CD4-positive, alpha-beta T cell (primary cell): ENCODE results near the gene ZNF223. TPM values are rescaled to one million over a fixed set of nuclear protein-coding genes. Genes with fewer than 3 reads are reported as not detected.

Experiments
- ATAC-seq: fragments of 200-7000 bp; cut with Tn5 transposase; one replicate; pipeline ENCODE4 v1.10.0; 2022; ENCODE audit warnings: mild to moderate bottlenecking; ENCODE audit not compliant: poor library complexity
- CTCF ChIA-PET: fragments of 350-600 bp; sonication (Branson Sonifier 250); formaldehyde crosslinking; loops from one replicate; lab custom pipeline; 2021; ENCODE audit warnings: antibody characterized with exemption, inconsistent platforms; lab: Charles Lee
- POLR2A ChIA-PET: fragments of 350-600 bp; sonication (Branson Sonifier 250); formaldehyde crosslinking; loops from one replicate; lab custom pipeline; 2021; ENCODE audit warnings: antibody characterized with exemption, inconsistent platforms; lab: Charles Lee
- DNase-seq, 14 experiments: peaks; one replicate each; pipeline ENCODE4 v3.0.0-alpha.2; 2013 to 2020; ENCODE audit warnings: mixed read lengths in 2 of 14
- H3K27ac ChIP-seq, 2 donors: one replicate each; pipeline versions ENCODE4 v1.5.1 to v1.7.0; 2013; ENCODE audit warnings: low read length in 2 of 2, low read depth in 1 of 2, mild to moderate bottlenecking in 1 of 2
- H3K27me3 ChIP-seq, 2 experiments: 1 replicate in 1 of 2; 2 replicates in 1 of 2; pipeline versions ENCODE4 v1.6.1 to v1.7.0; 2013; ENCODE audit warnings: low read length in 2 of 2, control low read depth in 1 of 2, mild to moderate bottlenecking in 1 of 2, moderate library complexity in 1 of 2; ENCODE audit not compliant: insufficient read depth in 2 of 2, control insufficient read depth in 1 of 2
- H3K36me3 ChIP-seq: one replicate; pipeline ENCODE4 v1.6.1; 2013; ENCODE audit warnings: low read length, control low read depth; ENCODE audit not compliant: insufficient read depth
- H3K4me1 ChIP-seq: one replicate; pipeline ENCODE4 v1.6.1; 2013; ENCODE audit warnings: low read length, control low read depth; ENCODE audit not compliant: insufficient read depth
- H3K4me3 ChIP-seq: one replicate; pipeline ENCODE4 v1.5.1; 2013; ENCODE audit warnings: mild to moderate bottlenecking, low read length, moderate library complexity
- H3K9me3 ChIP-seq, 2 experiments: 1 replicate in 1 of 2; 2 replicates in 1 of 2; pipeline versions ENCODE4 v1.6.1 to v1.7.0; 2013; ENCODE audit warnings: low read length in 2 of 2, mild to moderate bottlenecking in 2 of 2, control low read depth in 1 of 2, moderate library complexity in 1 of 2; ENCODE audit not compliant: control insufficient read depth in 1 of 2, insufficient read depth in 1 of 2
- H3K27ac Mint-ChIP-seq: one replicate; pipeline ENCODE4 v1.8.0; 2020; ENCODE audit warnings: mixed read lengths
- H3K27me3 Mint-ChIP-seq: one replicate; pipeline ENCODE4 v1.8.0; 2021; ENCODE audit warnings: mixed read lengths
- H3K36me3 Mint-ChIP-seq: one replicate; pipeline ENCODE4 v1.8.0; 2021; ENCODE audit warnings: low read depth, mixed read lengths
- H3K4me1 Mint-ChIP-seq: one replicate; pipeline ENCODE4 v1.8.0; 2021; ENCODE audit warnings: low read depth, mixed read lengths
- H3K4me3 Mint-ChIP-seq: one replicate; pipeline ENCODE4 v1.8.0; 2020; ENCODE audit warnings: mild to moderate bottlenecking, mixed read lengths
- H3K9me3 Mint-ChIP-seq: one replicate; pipeline ENCODE4 v1.8.0; 2020; ENCODE audit warnings: mixed read lengths
- CTCF ChIP-seq: fragments of 200-600 bp; IDR thresholded peaks from one replicate; pipeline ENCODE4 v1.8.0; 2022; ENCODE audit warnings: antibody characterized with exemption, mild to moderate bottlenecking
- intact Hi-C, 2 experiments: fragments of 100-400 bp; cut with DNase I in 1 of 2; cut with micrococcal nuclease in 1 of 2; formaldehyde crosslinking; loops; one replicate each; pipeline versions ENCODE4 v1.15.1 to v1.9.0; 2023 to 2025; cut with DNase I, micrococcal nuclease
- total RNA-seq, 174 experiments: library from RNA in 2 of 174; stranded (reverse) in 2 of 174; gene quantifications; one replicate each; pipeline ENCODE4 v1.2.3 and lab custom pipeline; 2021 to 2026

ZNF223 gene
- total RNA-seq, 2 experiments from 2014 or later, result 0.67 to 1.1 TPM

DNA sequence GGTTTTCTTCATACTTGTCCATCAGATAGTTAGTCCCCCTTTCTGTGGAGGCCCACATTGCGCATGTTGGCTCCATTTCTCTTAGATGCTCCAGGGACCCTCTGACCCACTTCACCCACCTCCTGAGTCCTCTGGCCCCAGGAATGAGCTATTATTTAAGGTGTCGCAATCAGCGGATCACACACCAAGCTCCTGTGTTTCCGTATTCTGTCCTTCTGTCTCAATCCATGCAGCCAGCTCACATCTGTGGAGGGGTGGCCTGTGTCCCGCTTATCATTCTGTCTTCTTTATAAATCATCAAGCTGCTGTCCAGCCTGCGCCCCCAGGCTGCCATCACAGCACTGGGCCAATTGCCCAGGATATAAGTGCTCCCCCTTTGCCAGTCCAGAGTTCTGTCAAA, 44.4 kb upstream of the ZNF223 start:
- H3K36me3 ChIP-seq, result peaks cover 50% of the 10 kb centered on the region
- Mint-ChIP-seq H3K27ac (no peak overlapping the region), H3K4me1 (peaks cover 23% of the 10 kb centered on the region), H3K27me3 (no peaks in the 10 kb centered on the region), H3K4me3 (no peak overlapping the region), H3K36me3 (peaks cover 84% of the 10 kb centered on the region), H3K9me3 (peaks cover 36% of the 10 kb centered on the region)
- no peak for DNase-seq
- no peak overlapping the region for H3K4me3 ChIP-seq
- H3K27me3 ChIP-seq, result no peaks in the 10 kb centered on the region
- intact Hi-C loops, result loop anchor here in 1 of 2 experiments (10.0 kb wide), 1 partner anchor 73 kb away; the partner anchor contains the start of gene ZNF45
- H3K9me3 ChIP-seq, result peaks cover 34 to 69% of the 10 kb centered on the region in 2 experiments
- CTCF ChIA-PET, result no interaction called here
- H3K27ac ChIP-seq, result no peak overlapping the region
- POLR2A ChIA-PET, result no interaction called here
- TF ChIP-seq CTCF, result no peak
- no peak for ATAC-seq
- peaks cover 13% of the 10 kb centered on the region for H3K4me1 ChIP-seq

- Histone ChIP-seq H3K4me1 (no peaks in the 10 kb centered on the region), H3K9me3 (peaks cover 33 to 95% of the 10 kb centered on the region in 2 experiments), H3K27ac (no peak overlapping the region), H3K4me3 (no peak overlapping the region), H3K36me3 (peaks cover 50% of the 10 kb centered on the region), H3K27me3 (no peaks in the 10 kb centered on the region)
- ChIA-PET CTCF (no interaction called here), POLR2A (no interaction called here)
- DNase-seq (no peak), ATAC-seq (no peak)
- no peaks in the 10 kb centered on the region for H3K27me3 Mint-ChIP-seq
- no peak overlapping the region for H3K27ac Mint-ChIP-seq
- H3K9me3 Mint-ChIP-seq, result peaks cover 40% of the 10 kb centered on the region
- H3K4me3 Mint-ChIP-seq, result no peak overlapping the region
- TF ChIP-seq CTCF, result no peak
- H3K36me3 Mint-ChIP-seq, result peaks cover 92% of the 10 kb centered on the region
- peaks cover 7% of the 10 kb centered on the region for H3K4me1 Mint-ChIP-seq
- intact Hi-C loops, result no loop called here
Observed at GRCh38 chr19:44010468-44010867, 41.4 kb upstream of the ZNF223 start.

DNA sequence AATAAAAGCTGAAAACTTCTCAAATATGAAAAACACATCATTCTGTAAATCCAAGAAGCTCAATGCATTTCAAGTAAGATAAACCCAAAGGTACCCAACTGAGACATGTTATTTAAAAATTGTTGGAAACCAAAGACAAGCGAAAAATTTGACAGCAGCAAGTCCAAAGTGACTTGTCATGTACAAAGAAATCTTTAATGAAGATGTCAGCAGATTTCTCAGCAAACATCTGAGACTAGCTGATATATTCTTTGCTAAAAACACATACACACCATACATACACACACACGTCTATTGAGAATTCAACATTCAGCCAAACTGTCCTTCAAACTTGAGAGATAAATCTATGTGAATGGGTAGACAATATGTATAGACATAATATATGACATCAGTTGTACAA, 32.3 kb upstream of the ZNF223 start:
- peaks cover 24% of the 10 kb centered on the region for H3K9me3 Mint-ChIP-seq
- ATAC-seq, result no peak

More for the DNA sequence above, 32.3 kb upstream of the ZNF223 start:
- H3K9me3 ChIP-seq, result peaks cover 4 to 34% of the 10 kb centered on the region in 2 experiments
- intact Hi-C loops, result no loop called here
- DNase-seq, result no peak
- H3K4me1 ChIP-seq, result no peaks in the 10 kb centered on the region
- Mint-ChIP-seq H3K4me3 (no peak overlapping the region), H3K4me1 (peaks cover under 1% of the 10 kb centered on the region), H3K27ac (no peak overlapping the region), H3K36me3 (peaks cover 37% of the 10 kb centered on the region), H3K27me3 (peaks cover 32% of the 10 kb centered on the region)
- no peak for TF ChIP-seq CTCF
- H3K36me3 ChIP-seq, result no peaks in the 10 kb centered on the region
- ChIA-PET POLR2A (no interaction called here), CTCF (no interaction called here)
- no peaks in the 10 kb centered on the region for H3K27me3 ChIP-seq
- no peak overlapping the region for H3K4me3 ChIP-seq
- no peak overlapping the region for H3K27ac ChIP-seq
